Left lung (tissue), 10 donors: ENCODE results near the gene GDF2. TPM values are rescaled to one million over a fixed set of nuclear protein-coding genes. Genes with fewer than 3 reads are reported as not detected.

ENCODE experiments used
- ATAC-seq: fragments of 200-7000 bp; cut with Tn5 transposase; one replicate; pipeline ENCODE4 v1.9.1; 2020; ENCODE audit warnings: moderate library complexity
- DNase-seq, 4 donors: peaks; one replicate each; pipeline ENCODE4 v3.0.0-alpha.2; 2013 to 2020
- H3K27ac ChIP-seq, 2 donors: fragments of 200-600 bp; sonication (generic) in 1 of 2; one replicate each; pipeline versions ENCODE4 v1.5.0 to v1.8.0; 2020 to 2021
- H3K27me3 ChIP-seq, 2 donors: fragments of 200-600 bp; sonication (generic) in 1 of 2; one replicate each; pipeline versions ENCODE4 v1.5.0 to v1.8.0; 2020 to 2021
- H3K36me3 ChIP-seq, 2 donors: fragments of 200-600 bp; sonication (generic) in 1 of 2; one replicate each; pipeline versions ENCODE4 v1.5.0 to v1.8.0; 2020 to 2021
- H3K4me1 ChIP-seq, 2 donors: fragments of 200-600 bp; one replicate each; pipeline ENCODE4 v1.8.0; 2021
- H3K4me3 ChIP-seq, 2 donors: fragments of 200-600 bp; sonication (generic) in 1 of 2; one replicate each; pipeline versions ENCODE4 v1.5.0 to v1.8.0; 2020 to 2021; ENCODE audit warnings: mild to moderate bottlenecking in 1 of 2
- H3K9me3 ChIP-seq, 2 donors: fragments of 200-600 bp; sonication (generic) in 1 of 2; one replicate each; pipeline versions ENCODE4 v1.5.0 to v1.8.0; 2020 to 2021
- CTCF ChIP-seq, 2 donors: fragments of 200-600 bp; sonication (generic) in 1 of 2; IDR thresholded peaks; one replicate each; pipeline versions ENCODE4 v1.5.0 to v1.8.0; 2021; ENCODE audit warnings: antibody characterized with exemption in 2 of 2
- intact Hi-C, 2 donors: fragments of 100-400 bp; cut with DNase I; formaldehyde crosslinking; loops; one replicate each; pipeline versions ENCODE4 v1.11.2 to v1.14.2; 2022
- polyA plus RNA-seq, 6 donors: library from polyadenylated mRNA; unstranded; fragments of 120-200 nt; gene quantifications; one replicate each; pipeline ENCODE4 v1.2.1, GENCODE V29; 2013; ENCODE audit not compliant: insufficient read length in 6 of 6
- total RNA-seq, 2 donors: library from RNA; stranded (reverse); fragmentation: NEBNext Ultra II Directional; extraction: Animal tissue kit (Norgen Biotek cat#: 25700); gene quantifications; one replicate each; pipeline ENCODE4 v1.2.1, GENCODE V29; 2021
- donor health status: DM: no; HTN: yes; CAD: no.
- donor health status: DM: no; HTN: no; CAD: no.

Gene GDF2
- total and polyA plus RNA-seq, 8 donors: 0.20 to 0.39 (median 0.23) TPM; not detected in 2

DNA sequence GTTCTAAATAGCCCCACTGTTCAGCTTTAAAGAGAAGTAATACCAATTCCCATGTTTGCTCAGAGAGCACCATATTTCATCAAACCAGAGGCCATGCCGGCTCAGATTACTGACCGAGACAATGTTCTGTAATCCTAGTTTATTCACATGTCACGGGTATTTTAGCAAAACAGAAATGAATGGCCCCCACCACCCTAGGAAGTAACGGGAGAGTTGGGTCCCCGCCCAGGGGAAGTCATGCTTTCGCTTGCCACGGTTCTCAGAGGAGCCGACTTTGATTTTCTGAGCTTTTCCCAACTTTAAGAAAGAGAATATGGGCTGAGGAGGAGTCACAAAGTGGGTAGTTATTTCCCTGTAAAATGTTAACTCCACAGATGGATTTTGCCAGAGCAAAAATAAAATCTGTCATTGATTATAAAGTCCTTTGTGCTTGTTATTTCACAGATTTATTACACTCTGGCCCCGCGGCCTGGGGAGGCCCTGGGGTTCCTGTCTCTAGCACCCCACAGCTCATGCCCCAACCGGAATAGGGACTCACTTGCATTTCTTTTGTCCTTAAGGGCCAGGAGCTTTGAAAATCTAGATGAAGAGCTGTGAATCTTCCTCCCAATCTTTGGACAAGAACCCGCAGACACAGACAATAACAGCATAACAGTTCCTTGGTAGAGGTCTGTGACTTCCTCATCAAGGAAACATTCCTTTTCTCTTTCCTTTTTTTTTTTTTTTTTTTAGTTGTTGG, 25.9 kb upstream of the GDF2 start:
- Histone ChIP-seq H3K27me3 (peaks cover 11 to 66% of the 10 kb centered on the region in 2 donors), H3K4me1 (peaks cover 0 to 12% of the 10 kb centered on the region in 2 donors), H3K4me3 (no peak overlapping the region), H3K27ac (no peak overlapping the region), H3K36me3 (no peaks in the 10 kb centered on the region), H3K9me3 (no peaks in the 10 kb centered on the region)
- ATAC-seq: no peak
- no peak for DNase-seq
- TF ChIP-seq CTCF (IDR thresholded peaks at IDR 0.05): no peak
- intact Hi-C loops: no loop called here

GRCh38 chr10:47296941-47297340, 25.3 kb upstream of the GDF2 start:
- DNase-seq (no peak), ATAC-seq (no peak)
- no peaks in the 10 kb centered on the region for H3K9me3 ChIP-seq
- no peak overlapping the region for H3K4me3 ChIP-seq
- peaks cover 0 to 12% of the 10 kb centered on the region in 2 donors for H3K4me1 ChIP-seq
- H3K27me3 ChIP-seq: peaks cover 13 to 72% of the 10 kb centered on the region in 2 donors
- TF ChIP-seq CTCF (IDR thresholded peaks at IDR 0.05): no peak
- no peaks in the 10 kb centered on the region for H3K36me3 ChIP-seq
- H3K27ac ChIP-seq: no peak overlapping the region
- intact Hi-C loops: no loop called here

DNA sequence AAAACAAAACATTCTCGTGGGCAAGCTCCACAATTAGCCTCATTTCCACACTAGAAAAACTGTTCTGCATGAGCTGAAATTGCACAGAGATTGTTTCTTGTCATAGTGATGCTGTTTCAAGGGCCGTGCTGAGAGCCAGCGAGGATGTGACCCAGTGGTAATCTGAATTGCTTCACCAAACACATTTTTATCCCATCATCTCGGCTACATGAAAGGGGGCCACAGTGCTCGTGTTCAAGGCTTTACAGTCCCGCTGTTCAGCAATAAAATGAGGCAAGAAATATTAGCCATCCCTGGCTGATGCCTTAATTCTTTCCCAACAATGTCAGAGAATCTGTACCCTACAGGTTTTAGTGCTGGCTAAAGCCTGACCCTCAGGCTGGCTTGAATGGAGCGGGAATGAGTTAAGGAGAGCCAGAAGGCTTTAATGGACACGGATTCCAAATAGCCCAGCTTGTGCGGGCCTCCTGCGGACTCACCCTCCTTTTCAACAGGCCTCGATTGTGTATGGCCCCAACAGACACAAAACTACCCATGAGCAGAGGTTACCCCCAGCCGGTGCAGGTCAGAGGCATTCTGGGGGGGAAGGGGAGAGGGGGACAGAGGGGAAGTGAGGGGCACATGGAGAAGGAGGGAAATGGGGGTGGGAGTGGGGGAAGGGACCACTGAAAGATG, 24.3 kb upstream of the GDF2 start:
- no peak for TF ChIP-seq CTCF (IDR thresholded peaks at IDR 0.05)
- no peak for ATAC-seq
- peaks cover 0 to 12% of the 10 kb centered on the region in 2 donors for H3K4me1 ChIP-seq
- no peaks in the 10 kb centered on the region for H3K36me3 ChIP-seq
- no peaks in the 10 kb centered on the region for H3K9me3 ChIP-seq
- peak in 2 of 4 donors; percentile 53 to 76 for DNase-seq
- intact Hi-C loops: no loop called here
- H3K27me3 ChIP-seq: peaks cover 13 to 81% of the 10 kb centered on the region in 2 donors
- no peak overlapping the region for H3K27ac ChIP-seq
- no peak overlapping the region for H3K4me3 ChIP-seq

DNA sequence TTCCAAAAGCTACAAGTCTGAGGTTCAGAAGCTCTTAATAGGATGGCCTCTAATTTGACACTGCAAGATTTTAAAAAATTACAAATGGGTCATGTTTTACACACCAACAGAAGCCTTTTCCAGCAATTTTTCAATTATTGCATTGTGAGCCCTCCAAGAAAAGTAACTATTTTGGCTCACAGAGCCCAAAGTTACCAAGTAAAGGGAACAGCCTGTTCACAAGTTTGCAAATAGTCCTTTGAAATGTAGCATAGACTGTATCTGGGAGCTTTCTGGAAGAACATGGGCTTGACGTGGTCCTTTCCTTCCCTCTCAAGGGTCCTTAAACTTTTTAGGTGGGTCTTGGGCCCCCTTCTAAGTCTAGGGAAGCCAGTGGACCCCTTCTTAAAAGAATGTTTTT, 23.5 kb upstream of the GDF2 start:
- DNase-seq: no peak
- Histone ChIP-seq H3K27ac (no peak overlapping the region), H3K36me3 (no peaks in the 10 kb centered on the region), H3K27me3 (peaks cover 13 to 82% of the 10 kb centered on the region in 2 donors), H3K9me3 (no peaks in the 10 kb centered on the region), H3K4me1 (peaks cover 0 to 12% of the 10 kb centered on the region in 2 donors), H3K4me3 (no peak overlapping the region)
- intact Hi-C loops: no loop called here
- no peak for ATAC-seq
- no peak for TF ChIP-seq CTCF (IDR thresholded peaks at IDR 0.05)
